G401.6 (cell line): ENCODE results near the gene KCNK3.

Source experiments
- FAIRE-seq: peaks from 2 replicates; lab custom pipeline; 2012; peaks lifted over from hg19 to GRCh38; lab: Jason Lieb, UNC

Gene KCNK3

DNA sequence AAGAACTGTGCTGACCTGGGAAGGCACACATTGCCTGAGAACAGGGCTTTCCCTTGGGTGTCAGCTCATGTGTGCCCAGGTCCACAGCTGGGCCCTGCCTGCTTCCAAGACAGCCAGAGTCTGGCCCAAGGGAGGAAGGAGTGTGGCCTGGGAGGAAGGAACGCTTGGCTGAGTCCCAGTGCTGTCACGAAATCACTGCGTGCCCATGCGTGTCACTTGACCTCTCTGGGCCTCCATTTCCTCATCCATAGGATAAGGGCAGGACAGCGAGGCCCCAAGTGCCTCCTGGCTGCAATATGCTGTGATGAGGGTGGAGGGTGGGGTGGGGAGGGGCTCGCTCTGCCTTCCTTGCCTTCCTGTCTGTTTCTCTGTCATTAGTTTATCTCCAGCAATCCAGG is 642 bp upstream of the KCNK3 start:
- no peak for FAIRE-seq

DNA sequence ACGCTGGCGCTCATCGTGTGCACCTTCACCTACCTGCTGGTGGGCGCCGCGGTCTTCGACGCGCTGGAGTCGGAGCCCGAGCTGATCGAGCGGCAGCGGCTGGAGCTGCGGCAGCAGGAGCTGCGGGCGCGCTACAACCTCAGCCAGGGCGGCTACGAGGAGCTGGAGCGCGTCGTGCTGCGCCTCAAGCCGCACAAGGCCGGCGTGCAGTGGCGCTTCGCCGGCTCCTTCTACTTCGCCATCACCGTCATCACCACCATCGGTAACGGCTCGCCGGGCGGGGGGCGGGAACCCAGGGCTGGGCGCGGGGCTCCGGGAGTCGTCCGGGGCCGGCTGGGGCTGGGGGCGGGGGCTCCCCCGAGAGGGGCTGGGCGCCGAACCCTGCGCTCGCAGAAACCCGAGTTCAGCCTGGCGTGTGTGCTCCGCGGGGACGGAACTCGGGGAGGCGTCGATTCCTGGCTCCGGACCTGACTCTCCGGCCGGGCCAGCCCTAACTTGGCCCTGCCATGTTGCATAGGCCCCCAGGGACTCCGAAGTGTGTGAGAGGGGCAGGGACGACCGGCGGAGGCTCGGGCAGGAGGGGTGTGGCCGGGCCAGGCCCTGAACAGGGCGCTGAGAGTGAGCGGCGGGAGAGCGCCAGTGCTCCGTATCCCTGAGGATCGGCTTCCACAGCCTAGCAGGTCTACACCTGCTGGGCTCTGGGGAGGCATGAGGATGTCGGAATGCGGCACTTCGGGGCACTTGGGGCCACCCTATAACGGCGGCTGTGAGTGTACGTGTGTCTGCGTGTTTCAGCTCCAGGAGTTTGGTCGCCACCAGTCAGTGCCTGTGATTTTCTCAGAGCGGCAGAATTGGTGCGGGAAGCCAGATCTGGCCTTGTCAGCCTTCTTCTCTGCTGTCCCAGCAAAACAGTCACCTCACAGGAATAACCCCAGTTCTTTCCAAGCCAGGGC is 651 bp downstream of the KCNK3 start:
- FAIRE-seq: no peak

DNA sequence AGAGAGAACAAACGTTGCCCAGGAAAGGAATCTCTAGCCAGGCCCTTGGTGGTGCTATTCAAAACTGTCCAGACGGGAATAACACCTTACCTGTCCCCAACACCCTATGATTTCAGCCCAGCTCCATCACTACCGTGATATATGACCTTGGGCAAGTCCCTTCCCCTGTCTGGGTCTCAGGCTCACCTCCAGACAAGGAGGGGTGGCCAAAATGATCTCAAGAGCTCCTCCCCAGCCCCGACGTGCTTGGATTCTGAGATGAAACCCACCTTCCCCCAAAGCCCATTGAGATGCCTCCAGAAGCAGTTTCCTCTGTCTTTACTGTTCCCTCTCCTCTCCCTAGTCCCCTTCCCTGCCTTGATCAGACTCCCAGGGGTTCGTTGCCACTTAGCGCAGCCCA is 1.5 kb downstream of the KCNK3 start:
- no peak for FAIRE-seq

DNA sequence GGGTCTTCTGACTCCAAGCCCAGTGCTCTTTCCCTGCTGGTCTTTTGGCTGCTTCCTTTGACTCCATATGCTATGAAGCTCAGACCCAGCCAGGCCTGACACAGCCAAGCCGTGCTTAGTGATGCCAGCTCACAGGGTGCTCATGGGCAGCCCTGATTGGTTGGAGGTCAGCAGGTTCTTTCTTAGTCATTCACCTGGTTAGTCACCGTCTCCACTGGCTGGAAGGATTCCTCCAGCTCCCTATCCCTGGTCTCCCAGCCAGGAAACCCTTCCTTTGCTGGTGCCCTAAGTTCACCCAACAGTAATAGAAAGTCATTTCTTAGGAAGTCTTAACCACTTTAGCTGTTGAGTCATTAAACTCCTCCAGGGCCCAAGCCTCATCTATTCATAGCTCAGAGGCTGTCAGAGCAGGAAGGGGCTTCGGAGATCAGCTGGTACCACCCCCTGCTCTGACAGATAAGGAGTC is 3.9 kb downstream of the KCNK3 start:
- FAIRE-seq: no peak

DNA sequence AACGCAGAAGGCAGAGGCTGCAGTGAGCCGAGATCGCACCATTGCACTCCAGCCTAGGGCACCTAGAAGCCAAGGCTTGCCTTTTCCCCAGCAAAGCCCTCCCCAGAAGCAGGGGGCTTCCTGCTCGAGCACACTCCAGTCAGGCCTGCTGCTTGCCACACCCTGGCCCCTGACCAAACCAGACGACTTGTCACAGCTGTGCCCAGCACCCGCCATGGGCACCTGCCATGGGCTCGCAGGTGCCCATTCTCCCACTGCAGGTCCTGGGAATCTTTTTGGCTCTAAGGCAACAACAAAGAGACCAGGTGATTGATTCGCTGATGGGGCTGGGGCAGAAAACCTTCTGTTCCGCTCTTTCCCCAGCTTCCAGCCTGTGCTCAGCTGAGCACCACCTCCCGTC is 4.9 kb downstream of the KCNK3 start:
- no peak for FAIRE-seq

DNA sequence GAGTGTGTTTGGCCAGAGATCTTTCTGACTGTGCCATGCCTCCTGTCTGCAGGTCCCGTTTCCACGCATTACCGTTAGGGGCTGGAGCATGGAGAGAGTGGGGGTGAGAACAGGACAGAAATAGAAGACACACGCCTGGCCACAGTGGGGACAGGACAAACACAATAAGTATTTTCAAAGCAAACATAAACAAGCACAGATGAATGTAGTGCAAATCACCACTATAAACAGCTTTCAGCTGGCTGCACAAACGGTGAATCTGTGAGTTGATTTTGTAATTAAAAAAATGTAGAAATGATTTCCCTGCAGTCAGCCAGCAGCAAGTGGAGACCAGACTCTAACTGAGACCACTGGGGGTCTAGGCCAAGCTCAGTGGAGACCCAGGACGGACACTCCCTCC is 6.8 kb downstream of the KCNK3 start:
- no peak for FAIRE-seq

DNA sequence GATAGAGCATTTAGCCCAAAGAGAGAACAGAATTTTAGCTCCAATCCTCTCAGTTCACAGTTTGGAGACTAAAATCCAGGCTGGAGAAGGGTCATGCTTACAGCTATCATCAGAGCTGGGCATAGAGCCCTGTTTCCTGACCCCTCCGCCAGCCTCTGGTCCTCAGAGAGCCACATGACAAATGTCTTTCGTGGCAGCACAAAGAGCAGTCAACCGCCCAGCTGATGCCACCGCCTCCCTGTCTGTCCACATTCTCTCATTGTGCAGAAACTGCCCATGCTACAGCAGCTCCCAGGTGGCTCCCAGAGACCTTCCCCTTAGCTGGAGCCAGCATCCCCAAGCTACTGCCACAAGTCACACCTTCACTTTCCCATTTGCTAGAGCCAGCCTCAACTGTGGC is 7.6 kb downstream of the KCNK3 start:
- no peak for FAIRE-seq

DNA sequence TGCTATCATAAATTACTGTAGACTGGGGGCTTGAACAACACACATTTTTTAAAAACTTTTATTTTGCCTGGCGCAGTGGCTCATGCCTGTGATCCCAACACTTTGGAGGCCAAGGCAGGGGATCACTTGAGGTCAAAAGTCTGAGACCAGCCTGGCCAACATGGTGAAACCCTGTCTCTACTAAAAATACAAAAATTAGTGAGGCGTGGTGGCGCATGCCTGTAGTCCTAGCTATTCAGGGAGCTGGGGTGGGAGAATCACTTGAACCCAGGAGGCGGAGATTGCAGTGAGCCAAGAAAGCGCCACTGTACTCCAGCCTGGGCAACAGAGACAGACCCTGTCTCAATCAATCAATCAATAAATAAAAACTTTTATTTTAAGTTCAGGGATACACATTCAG is 9.1 kb downstream of the KCNK3 start:
- FAIRE-seq: no peak

DNA sequence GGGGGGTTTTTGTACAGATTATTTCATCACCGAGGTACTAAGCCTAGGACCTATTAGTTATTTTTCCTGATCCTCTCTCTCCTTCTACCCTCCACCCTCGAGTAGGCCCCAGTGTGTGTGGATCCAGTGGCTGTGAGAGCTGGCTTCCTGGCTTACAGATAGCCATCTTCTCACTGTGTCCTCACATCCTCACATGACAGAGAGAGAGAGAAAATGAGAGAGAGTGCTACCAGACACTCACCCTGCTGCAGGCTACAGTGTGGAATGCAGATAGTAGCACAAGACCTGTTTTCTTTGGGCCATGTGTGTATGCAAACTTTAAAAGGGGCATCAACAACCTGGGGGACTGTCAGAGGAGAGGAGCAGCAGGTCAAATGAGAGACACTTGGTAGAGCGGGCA is 9.5 kb downstream of the KCNK3 start:
- FAIRE-seq: no peak

DNA sequence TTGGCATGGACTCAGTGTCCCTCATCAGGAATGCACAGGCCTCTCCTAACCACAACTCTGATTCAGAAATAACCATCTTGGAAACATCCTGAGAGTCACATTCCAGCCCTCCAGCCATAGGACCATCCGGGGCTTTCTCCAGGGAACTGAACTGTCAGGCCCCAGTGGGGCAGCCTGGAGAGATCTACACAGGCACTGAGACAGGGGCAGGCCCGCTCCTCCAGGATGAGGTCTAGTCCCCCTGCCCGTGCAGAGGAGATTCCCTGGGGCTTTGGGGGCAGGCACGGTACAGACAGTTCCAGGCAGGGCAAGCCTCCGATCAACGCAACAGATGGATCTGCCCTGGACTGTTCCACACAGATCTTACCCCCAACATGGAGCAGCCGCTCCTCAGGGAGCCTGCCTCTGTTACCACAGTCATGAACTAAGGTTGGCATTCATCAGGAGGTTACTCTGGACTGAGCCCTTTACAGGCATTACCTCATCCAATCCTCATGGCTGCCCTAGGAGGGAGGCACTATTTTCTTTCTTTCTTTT is 12.0 kb downstream of the KCNK3 start:
- FAIRE-seq: no peak

DNA sequence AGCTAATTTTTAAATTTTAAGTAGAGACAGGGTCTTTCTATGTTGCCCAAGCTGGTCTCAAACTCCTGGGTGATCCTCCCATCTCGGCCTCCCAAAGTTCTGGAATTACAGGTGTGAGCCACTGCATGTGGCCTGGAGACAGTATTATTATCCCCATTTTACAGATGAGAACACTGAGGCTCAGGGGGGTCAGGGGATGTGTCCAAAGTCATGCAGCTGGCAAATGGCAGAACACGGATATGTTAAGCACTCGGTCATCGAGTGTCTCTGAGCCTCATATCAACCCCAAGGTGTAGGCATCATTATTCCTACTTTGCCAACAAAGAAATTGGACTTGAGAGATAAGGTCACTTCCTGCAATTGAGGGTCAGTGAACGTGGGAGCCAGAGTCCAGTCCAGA is 12.6 kb downstream of the KCNK3 start:
- FAIRE-seq: no peak

DNA sequence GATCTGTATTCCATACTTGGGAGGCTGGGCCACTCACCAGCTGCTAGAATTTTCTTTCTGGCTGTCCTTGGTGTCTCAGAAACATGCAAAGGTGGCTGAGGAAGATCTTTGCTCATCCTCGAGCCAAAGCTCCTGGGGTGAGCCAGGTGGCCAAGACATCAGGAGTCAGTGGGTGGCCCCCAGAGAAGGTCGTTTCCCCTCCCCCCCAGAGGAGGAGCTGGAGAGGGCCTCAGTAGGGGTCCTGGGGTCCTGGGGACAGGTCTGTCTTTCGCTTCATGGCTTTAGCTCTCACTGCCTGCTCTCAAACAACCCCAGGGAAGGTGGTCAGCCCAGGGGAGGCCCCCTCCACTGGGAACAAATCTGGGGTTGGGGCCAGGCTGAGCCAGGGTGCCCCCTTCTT is 13.6 kb downstream of the KCNK3 start:
- no peak for FAIRE-seq

DNA sequence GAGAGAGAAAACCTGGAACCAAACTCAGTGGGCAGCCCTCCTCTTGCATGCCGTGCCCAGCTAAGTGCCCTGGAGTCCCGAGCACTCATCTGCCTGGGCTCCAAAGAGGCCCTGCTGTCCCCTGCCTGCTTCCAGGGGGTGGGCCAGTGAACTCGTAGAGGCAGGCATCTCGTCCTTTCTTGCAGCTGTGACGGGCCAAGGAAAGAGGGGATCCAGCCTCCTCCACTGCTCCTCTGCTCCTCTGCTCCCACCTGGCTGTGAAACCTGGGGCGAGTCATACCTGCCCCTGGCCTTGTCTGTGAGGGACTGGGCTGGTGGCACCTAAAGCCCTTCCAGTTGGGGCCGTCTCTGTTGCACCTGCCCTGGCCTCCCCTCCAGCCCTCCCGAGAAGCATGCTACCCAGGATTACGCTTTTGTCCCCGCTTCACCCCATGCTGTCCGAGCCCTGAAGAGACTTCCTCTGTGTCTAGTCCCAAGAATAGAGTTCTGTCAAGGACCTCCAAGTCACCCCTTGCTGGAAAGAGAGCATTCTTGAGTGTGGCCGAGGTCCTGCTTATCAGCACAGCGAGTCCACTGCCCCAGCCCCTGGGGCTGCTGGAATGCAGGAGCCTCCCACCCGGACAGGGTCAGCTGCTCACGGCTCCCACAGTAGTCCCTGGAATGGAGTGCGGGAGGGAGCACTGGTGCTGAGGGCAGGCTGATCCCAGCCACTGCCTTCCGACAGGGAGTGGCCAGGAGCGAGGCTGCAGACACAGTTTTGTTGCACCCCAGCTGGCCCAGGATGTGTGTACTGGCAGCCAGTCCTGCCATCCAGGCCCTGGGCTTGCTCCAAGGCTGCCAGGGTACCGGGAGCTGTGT is 14.3 kb downstream of the KCNK3 start:
- FAIRE-seq: no peak

DNA sequence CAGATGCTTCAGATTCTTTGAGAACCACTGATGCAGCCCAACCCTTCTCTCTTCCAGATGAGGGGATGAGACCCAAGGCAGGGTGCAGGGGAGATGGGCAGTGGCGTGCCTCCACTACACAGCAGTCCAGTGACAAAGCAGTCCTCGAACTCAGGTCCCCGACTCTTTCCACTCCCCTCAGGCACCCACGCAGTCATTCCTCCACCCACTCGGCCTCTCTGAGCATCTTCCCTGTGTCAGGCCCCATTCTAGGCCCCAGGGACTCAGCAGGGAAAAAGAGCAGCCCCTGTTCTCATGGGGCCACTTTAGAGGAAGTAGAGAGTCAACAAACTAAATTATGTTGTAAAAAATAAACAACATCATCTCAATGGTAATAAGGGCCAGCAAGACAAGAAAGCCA is 15.2 kb downstream of the KCNK3 start:
- FAIRE-seq: no peak

DNA sequence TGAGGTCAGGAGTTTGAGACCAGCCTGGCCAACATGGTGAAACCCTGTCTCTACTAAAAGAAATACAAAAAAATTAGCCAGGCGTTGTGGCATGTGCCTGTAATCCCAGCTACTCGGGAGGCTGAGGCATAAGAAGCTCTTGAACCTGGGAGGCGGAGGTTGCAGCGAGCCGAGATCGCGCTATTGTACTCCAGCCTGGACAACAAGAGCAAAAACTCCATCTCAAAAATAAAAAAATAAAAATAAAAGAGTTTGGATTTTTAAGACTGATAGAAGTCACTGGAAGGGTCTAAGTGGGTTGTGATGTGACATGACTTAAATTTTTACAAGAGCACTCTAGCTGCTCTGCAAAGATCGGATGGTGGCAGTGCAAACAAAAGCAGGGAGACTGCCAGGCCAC is 15.9 kb downstream of the KCNK3 start:
- no peak for FAIRE-seq

DNA sequence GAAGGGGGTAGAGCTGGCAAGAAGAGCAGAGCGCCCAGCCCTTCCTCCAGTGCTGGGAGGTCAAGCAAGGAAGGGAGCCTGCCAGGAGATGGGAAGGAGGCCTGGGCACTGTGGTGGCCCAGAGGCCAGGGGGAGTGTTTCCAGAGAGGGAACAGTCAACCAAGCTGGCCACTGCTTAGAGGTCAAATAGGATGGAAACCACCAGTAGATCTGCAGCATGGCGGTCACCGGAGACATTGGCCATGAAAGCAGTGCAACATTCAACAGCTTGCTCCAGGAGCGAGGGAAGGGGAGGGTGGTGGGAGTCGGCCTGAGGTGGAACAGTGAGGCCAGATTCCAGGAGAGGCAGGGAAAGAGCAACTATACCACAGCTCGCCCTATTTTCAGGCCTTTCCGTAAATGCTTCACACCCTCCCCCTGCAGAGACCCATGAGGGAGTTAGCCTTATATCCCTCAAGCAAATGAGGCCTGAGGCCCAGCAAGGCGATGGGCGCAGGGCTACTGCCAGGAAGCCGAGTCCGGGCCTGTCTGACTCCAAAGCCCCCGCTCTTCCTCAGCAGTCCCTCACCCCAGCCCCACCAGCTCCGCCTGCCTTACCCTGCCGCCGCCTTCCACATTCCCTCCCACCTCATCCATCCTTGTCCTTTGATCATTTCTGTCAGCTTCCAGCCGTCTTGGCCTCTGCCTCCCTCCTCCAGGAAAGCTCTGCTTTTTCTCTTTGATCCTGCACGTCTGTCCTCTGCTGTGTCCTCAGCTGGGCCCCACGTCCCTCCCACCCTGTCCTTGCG is 17.0 kb downstream of the KCNK3 start:
- FAIRE-seq: no peak

DNA sequence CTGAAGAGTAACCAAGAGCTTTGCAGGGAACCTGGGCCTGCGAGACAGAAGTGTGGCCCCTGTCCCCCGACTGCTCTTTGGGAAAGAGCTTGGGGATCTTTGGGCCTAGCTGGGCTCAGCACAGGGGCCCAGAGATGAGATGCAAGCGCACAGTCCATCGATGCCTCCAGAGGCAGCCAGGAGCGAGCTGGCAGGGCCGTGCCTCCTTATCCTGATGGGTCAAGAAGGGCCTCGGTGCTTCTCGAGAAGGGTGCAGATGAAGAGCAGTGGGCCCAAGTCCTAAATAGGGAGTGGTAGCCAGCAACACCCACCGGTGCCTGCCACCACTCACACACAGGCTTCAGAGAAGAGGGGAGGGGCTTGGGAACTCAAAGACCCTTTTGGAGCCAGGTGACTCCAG is 17.6 kb downstream of the KCNK3 start:
- no peak for FAIRE-seq

DNA sequence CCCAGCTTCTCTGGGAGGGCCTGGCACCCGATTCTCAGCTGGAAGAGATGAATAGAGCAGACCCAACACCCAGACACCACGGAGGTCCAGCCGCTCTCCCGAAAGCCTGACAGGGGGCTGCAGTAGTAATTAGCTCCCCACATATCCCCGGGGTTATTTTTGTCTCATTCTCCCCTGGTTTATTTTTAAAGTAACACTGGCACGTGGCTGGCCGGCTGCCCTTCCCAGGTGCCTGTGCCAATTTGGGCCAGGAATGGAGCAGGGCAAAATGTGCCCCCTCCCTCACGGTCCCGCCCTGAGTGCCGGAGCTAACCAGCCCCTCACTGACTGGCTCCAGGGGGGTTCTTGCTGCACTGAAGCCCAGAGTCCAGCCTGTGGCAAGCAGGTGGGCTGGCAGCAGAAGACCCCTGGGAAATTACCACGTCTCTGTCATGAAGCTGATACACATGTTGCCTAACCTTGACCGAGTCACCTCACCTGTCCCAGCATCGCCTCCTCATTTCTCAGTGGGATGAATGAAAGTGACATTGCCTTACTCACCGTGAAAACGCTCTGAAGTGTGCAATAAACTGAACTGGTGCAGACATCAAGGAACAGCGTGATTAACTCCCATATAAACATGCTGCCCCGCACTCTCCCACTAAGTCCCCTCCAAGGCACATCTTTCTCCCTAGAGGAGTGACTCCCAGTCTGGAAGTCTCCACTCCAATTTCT is 18.4 kb downstream of the KCNK3 start:
- FAIRE-seq: no peak

DNA sequence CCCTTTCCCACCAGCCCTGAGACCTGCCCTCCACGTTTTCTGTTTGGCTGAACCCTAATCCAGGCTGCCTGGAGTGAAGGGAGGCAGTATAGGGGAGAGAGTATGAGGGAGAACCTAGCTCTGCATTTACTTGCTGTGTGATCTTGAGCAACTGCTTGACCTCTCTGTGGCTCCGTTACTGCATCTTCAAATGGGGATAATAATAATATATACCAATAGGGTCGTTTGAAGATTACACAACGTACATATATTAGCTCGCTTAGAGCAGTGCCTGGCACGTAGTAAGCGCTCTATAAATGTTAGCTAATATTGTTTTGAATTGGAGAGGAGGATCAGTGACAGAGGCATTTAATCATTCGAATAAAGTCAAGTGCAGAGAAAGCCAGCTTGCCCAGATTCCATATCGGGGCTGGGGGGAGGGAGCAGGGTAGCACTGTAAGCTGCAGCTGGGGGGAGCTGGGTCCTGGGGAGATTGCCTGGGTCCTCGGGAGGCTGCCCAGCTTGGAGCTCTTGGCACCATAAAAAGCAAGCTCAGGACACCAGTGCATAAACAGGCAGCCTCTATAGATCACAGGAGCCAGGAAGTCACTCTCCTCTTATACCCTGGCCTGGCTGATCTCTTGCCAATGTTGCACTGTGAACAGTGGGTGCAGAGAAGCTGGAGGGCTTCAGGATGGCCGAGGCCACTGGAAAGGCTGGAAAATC is 19.1 kb downstream of the KCNK3 start:
- no peak for FAIRE-seq

DNA sequence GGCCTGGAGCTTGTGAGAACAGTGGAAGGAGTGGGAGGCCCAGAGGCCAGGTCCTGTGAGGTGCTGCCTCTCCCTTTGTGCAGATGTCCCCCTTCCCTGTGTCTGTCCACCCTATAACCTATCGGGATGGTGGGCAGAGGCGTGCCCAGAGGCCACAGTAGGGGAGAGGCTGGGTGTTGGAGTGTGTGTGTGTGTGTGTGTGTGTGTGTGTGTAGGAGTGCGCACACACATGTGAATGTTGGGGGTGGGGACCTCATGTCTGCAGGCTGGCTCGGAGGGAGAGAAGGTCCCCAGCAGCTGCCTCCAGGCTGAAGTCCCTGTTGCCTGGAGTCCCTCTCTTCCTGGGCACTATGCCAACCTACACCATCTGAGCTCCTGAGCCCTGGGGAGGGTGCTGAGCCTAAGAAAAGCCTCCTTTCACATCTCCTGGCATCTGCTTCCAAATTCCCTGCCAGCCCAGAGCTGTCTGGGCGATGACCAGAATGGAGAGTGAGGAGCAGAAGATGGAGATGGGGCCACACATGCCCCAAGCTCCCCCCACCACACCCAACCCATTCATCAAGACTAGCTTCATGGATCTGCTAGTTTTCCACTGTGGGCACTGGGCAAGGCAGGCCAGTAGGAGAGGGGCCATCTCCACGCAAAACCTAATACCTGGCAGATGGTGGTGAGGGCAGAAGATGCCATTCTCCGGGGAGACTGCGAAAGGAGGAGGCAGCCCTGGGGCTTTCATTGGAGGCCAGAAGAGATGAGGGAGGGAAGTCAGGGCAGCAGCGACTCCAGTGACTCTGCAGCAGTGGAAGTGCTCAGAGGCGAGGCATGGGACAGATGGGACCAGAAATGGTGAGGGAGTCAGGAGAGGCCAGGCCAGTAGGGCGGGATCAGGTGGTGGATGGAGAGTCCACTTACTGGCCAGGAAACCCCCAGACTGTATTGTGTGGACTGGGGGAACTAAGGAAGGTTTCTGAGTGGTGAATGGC is 20.3 kb downstream of the KCNK3 start:
- no peak for FAIRE-seq
